Measurements from ENCODE around the gene RPLP2.
A peak's percentile ranks its signal among the peaks of the same experiment; 100 is the strongest.

Gene RPLP2

DNA sequence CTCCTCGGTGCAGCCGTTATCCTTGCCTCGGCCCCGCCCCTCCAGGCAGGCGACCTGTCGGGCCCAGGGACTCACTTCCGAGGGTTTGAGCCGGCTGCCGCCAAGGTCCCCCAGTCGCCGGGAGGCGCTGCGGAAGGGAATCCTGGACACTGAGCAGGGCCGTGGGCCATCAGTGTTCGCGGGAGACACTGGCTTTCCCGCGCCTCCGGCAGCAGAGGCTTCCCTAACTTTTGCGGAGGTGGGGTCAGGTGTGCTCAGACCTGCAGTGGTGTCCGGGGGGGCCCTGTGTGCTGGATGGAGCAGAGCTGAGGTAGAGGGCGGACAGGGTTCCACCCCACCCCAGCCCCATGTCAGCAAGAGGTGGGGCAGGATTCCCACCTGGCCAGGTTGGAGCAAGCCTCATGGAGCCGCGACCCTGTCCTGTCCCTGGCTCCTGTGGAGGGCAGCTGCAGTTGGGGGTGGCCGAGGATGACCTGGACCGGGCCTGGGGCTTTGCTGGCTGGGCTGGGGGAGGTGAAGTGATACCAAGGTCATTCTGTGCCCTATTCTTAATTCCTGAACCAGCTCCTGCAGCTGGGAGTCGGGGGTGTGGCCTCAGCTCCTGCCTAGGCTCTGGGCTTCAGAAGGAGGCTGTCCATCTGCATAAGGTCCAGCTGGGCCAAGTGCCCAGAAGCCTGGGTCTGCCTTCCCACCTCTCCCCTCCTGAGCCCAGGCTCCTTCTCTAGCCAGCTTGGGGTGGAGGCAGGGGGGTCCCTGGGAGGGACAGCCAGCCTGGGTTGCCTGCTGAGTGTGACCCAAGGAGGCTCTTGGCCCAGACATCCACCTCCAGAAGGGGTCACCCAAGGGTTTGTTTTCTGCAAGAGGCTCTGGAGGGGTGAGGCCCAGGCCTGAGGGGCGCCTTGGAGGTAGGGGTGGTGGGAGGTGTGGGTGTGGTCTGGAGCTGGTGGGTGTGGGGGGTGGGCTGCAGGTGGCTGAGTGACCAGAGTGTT, 41.3 kb downstream of the RPLP2 start:
- DNase-seq (ENCODE audit: low spot score) = peak; percentile 72
- in situ Hi-C loops (cut with MboI; ENCODE audit: low pct_unique_long_range_greater_than_20kb, low sequenced_read_pairs, unreplicated experiment) = no loop called here

GRCh38 chr11:852762-853161, 43.0 kb downstream of the RPLP2 start:
- DNase-seq (ENCODE audit: low spot score) = no peak
- TF ChIP-seq, protein P1, sequence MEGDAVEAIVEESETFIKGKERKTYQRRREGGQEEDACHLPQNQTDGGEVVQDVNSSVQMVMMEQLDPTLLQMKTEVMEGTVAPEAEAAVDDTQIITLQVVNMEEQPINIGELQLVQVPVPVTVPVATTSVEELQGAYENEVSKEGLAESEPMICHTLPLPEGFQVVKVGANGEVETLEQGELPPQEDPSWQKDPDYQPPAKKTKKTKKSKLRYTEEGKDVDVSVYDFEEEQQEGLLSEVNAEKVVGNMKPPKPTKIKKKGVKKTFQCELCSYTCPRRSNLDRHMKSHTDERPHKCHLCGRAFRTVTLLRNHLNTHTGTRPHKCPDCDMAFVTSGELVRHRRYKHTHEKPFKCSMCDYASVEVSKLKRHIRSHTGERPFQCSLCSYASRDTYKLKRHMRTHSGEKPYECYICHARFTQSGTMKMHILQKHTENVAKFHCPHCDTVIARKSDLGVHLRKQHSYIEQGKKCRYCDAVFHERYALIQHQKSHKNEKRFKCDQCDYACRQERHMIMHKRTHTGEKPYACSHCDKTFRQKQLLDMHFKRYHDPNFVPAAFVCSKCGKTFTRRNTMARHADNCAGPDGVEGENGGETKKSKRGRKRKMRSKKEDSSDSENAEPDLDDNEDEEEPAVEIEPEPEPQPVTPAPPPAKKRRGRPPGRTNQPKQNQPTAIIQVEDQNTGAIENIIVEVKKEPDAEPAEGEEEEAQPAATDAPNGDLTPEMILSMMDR (IDR thresholded peaks at IDR 0.05; ENCODE audit: extremely low read depth, insufficient read depth, missing control alignments) = no peak
- in situ Hi-C loops (cut with MboI; ENCODE audit: low pct_unique_long_range_greater_than_20kb, low sequenced_read_pairs, unreplicated experiment) = no loop called here

More for the DNA sequence above, 41.3 kb downstream of the RPLP2 start:
- TF ChIP-seq, protein P1 (IDR thresholded peaks at IDR 0.05; ENCODE audit: extremely low read depth, insufficient read depth, missing control alignments) = peak; percentile 47

DNA sequence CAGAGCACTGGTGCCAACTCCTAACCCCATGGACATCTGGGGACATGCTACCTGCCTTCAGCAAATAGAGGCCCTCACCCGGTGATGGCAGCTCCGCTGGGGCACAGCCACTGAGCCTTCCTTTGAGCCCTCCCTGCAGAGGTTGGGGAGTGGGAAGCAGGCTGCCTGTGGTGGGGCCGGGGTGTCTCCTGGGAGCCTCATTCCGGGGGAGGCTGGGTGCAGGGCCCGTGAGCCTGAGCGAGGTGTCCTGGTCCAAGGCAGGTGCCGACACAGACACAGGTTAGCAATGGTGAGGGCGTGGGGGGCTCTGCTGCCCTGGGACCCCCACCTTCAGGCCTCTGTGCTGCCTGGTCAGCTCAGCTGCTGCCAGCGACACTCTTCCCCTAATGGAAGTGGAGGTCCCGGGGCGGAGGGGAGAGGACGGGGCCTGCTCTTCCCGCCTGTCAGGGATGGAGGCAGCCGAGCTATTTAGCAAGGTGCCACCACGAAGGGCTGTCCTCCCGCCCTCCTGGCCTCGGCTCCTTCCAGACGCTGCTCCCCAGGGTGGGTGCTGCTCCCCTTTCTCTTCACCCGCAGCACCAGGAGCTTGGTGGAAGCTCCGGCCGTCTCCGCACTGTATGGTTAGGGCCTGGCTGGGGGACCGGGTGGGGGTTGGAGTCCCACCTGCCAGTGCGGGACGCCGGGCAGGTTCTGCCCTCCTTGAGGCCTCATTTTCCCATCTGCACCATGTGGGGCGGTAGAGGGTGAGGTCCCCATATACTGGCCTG, 44.1 kb downstream of the RPLP2 start:
- in situ Hi-C loops (cut with MboI; ENCODE audit: low pct_unique_long_range_greater_than_20kb, low sequenced_read_pairs, unreplicated experiment) = no loop called here
- TF ChIP-seq, protein P1 (IDR thresholded peaks at IDR 0.05; ENCODE audit: extremely low read depth, insufficient read depth, missing control alignments) = no peak
- no peak for DNase-seq (ENCODE audit: low spot score)

DNA sequence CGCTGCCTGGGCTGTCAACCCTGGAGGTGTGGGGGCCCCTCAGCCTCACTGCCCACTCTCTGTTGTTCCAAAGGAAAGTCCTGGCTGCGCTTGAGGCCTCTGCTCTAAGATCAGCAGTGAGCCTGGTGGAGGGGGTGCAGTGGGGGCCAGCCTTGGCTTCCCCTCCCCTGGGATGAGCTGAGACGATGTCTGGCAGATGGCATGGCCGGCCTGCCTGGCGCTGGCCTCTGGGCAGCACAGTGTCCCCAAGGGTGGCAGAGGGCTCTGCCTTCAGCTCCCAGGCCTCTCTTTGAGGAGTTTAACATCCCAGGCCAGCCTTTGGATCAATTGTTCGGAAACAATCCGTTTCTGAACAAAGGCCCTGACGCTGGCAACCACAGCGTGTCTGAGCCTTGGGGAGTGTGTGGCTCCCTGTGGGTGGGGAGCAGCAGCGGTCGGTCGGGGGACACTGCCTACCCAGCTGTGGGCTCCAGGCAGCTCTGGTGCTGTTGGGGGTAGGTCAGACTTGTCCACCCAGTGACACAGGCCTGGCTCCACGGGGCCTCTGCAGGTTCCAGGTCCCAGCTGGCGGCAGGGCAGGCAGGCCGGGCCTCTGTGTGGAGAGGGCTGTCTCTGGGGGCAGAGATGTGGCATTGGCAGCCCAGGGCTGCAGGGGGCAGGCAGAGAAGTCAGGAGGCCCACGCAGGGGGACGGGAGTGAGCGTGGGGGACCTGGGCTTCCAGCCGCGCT, 45.0 kb downstream of the RPLP2 start:
- DNase-seq (ENCODE audit: low spot score) = no peak
- TF ChIP-seq, protein P1 (IDR thresholded peaks at IDR 0.05; ENCODE audit: extremely low read depth, insufficient read depth, missing control alignments) = no peak
- in situ Hi-C loops (cut with MboI; ENCODE audit: low pct_unique_long_range_greater_than_20kb, low sequenced_read_pairs, unreplicated experiment) = no loop called here

DNA sequence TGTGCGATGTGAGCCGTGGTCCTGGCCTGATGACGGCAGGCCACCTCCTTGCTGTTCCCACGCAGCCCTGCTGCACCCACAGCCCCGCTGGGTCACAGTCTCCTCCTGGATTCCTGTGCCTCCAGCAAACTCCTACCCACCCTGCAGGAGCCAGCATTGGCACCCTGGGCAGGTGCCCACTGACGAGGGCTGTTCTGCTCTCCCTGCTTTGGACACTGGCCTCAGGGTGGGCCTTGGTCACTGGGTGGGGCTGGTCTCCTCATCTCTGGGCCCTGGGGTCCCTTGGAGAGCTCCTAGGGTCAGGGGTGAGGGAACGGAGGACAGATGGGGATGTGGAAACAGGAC, 45.5 kb downstream of the RPLP2 start:
- no peak for DNase-seq (ENCODE audit: low spot score)
- in situ Hi-C loops (cut with MboI; ENCODE audit: low pct_unique_long_range_greater_than_20kb, low sequenced_read_pairs, unreplicated experiment) = no loop called here
- TF ChIP-seq, protein P1 (IDR thresholded peaks at IDR 0.05; ENCODE audit: extremely low read depth, insufficient read depth, missing control alignments) = no peak

DNA sequence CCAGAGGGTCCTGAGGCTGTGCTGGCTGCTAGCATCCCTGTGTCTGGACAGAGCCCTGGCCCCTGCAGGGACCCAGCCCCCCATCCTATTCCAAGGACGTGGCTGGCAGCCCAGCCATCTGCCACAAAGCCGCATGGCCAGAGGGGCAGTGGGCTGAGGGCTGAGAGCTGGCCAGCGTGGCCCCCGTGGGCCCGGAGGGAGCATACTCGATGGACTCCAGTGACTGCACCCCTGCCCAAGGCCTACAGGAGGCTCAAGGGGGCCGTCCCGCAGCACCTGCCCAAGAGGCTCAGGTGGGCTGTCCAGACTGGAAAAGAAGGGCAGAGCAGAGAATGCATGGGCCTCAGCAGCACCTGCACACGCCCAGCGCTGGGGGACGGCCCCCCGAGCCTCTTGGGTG, 46.0 kb downstream of the RPLP2 start:
- no peak for DNase-seq (ENCODE audit: low spot score)
- in situ Hi-C loops (cut with MboI; ENCODE audit: low pct_unique_long_range_greater_than_20kb, low sequenced_read_pairs, unreplicated experiment) = no loop called here
- TF ChIP-seq, protein P1 (IDR thresholded peaks at IDR 0.05; ENCODE audit: extremely low read depth, insufficient read depth, missing control alignments) = no peak

All from GM13977 (cell line).